HG03103 (cell line): Measurements from ENCODE around the gene SPRY1.
A peak's percentile ranks its signal among the peaks of the same experiment; 100 is the strongest.

Source experiments
- ATAC-seq: cut with Tn5 transposase; IDR thresholded peaks from one replicate; pipeline ENCODE4 v1.9.1; 2021; ENCODE audit warnings: low read depth; ENCODE audit not compliant: unreplicated experiment

The SPRY1 gene, protein sequence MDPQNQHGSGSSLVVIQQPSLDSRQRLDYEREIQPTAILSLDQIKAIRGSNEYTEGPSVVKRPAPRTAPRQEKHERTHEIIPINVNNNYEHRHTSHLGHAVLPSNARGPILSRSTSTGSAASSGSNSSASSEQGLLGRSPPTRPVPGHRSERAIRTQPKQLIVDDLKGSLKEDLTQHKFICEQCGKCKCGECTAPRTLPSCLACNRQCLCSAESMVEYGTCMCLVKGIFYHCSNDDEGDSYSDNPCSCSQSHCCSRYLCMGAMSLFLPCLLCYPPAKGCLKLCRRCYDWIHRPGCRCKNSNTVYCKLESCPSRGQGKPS

DNA sequence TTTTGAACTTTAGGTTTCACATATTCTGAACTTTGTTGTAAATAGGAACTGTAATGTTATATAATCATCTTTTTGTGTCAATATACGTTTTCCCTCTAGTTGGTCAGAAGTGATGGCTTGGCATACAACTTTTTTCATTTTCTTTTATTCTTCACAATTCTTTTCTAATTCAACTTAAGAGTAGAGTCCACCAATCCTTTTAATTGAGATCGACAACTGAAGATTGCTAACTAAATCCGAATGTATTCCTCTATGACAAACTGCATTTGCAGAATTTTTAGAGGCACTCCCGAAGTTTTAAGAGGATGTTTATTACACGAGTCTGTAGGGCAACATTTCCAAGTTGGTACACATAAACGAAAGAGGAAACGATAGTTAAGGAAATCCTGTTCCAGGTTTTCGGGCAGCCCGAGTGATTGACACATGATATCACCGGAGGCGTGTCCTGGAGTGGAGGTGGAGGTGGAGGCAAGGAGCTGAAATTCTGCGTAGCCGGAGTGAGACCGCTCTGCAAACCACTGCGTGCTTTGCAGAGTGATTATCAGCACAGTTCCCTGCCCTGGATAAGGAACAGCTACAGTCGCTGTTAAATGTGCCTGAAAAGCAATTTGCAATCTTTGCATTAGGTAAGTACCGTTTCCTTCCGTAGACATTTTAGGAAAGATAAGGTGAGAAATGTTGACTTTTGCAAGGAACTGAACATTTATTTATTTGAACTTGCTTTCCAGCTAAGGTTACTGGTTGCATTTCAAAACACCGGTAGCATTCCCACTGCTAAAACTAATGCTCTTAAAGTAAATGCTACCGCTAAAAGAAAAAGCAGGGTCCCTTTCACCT, at the start of gene SPRY1:
Gene SPRY1, plus strand, starts transcription at position 489 of the 837 bp plus-strand sequence. CDS start 4,797 bp downstream, outside the sequence.
- peak; percentile 40 for ATAC-seq

DNA sequence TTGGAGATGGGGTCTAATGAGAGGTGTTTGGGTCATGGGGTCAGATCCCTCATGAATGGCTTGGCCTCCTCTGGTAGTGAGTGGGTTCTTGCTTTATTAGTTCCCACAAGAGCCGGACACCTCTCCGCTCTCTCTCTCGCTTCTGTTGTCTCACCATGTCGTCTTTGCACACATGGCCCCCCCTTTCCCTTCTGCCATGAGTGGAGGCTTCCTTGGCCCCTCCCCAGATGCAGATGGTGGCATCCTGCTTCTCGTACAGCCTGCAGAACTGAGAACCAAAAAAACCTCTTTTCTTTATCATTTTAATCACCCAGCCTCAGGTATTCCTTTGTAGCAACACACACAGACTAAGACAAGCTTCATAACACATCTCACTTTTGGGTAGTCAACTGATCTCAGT, 49.6 kb upstream of the SPRY1 start:
- ATAC-seq = no peak

DNA sequence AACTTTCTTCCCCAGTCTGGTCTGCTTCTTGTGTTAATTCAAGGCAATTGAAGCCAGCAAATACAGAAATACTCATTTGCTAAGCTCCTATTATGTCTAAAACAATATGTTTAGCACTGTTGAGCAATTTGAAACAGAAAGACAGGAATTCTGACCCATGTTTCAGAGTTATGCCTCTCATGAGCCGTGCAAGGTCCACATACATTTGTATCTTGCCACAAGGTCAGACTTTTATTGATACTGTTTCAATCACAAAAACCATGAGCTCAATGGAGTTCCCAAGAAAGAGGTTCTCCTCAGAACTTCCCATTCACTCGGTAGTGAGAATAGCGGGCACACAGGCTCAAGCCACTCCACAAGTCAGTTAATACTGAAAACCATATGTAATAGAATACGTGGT, 47.6 kb upstream of the SPRY1 start:
- no peak for ATAC-seq

DNA sequence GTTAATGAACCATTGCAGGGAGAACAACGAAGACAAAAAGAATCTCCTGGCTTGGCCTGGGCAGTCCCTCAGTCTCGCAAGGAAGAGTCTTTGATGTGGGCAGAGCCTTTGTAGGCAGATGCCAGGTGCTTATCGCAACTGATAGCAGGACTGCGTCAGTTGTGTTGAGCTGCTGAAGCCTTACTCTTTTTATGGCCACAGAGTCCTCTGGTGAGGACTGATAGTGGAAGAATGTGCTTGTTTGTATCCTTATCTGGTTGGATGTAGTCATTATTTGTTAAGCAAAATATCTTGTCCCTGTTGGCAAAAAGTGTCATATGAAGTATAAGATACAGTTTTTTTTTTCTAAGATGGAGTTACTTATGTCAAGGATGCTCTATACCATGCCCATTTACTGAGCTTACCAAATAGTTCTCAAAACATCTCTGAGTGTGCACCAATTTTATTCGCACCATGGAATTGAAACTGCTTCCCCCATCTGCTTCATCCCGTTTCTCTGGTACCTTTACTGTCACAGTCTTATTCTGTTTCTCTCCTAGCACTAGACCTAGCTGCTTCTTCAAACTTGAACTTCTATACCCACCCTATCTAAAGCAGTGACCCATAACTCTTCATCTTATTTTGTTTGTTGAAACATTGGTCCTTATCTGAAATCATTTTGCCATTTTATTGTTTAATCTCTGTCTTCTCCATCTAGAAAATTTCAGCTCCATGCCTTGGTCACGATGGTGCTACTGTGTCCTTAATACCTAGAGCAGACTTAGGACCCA, 47.0 kb upstream of the SPRY1 start:
- ATAC-seq = no peak

DNA sequence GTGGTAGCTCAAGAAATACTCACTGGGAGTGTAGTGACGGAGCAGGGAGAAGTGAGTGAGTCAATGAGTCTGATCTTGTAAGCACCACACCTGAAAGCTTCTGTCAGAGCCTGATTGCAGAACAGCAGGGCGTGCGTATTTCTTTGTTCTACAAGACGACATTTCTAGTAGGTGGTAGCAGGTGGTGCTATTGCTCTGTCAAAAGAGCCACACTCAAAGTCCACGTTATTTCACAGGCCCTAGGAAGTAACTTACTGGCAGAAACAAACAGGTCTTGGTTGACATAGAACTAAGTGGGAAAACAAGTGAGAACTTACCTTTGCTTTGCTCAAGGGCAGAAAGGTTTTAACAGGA, 46.4 kb upstream of the SPRY1 start:
- no peak for ATAC-seq

DNA sequence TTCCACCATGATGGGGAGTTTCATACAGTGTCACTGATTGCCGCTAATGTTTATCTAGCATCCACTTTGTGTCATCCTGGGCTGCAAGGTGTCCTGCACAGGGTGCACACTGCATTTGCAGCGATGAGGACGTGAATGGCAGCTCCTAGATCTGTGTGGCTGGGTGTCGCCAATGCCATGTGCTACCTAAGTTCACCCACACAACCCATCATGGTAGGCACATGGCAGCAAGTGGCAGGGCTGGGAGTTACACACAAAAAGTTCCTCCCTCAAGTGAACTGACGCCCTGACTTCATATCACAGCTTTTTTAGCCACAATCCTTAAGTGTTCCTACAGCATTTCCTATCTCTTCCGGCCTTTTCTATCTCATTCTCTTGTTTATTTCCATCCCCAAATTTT, 45.9 kb upstream of the SPRY1 start:
- no peak for ATAC-seq

DNA sequence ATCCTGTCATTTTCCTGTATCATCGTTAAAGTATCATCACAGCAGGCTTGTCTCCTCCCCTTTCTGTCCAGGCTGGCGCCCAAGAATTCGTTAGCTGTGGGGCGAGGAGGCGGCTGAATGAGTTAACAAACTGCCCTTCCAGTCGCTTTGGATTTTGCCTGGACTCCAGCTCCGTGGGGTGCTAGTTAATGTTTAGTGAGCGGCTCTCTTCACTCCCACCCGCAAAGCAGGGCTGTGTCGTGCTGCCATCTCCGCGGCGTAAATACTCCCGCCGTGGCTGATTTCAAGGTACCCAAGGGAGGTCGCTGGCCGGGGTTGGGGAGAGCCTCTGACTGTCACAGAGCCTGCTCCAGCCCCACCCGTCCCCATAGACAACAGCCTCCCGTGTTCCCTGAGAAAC, 44.9 kb upstream of the SPRY1 start:
- ATAC-seq = no peak

DNA sequence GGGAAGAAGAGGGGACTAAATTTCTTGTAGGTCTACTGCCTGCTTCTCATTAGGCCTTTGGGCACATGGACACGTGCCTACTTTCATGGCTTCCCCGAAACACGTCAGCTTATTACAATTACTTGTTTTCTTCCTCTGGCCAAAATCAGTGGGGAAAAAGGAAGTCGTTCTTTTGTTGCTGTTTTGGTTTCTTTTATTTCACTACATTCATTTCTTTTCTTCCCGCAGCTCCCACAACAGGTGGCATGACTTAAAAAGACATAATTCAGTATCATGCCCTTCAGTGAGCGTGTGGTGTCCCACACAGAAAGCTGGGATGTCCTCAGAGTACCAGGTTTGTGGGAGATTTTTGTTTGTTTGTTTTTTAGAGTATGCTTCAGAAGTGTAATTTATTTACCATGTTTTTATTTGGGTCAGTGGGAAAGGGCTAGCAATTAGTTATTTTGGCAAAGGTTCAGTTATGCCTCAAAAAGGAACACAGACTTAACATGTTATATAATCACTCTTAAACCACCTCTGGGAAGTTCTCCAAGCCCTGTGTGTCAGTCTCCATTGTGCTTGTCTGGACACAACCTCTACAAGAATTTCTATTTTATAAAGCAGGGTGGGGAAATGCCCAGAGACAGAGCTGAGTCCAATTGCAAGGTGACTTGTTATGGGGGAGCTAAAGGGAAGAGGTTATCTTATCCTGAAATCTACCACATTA, 44.2 kb upstream of the SPRY1 start:
- no peak for ATAC-seq

DNA sequence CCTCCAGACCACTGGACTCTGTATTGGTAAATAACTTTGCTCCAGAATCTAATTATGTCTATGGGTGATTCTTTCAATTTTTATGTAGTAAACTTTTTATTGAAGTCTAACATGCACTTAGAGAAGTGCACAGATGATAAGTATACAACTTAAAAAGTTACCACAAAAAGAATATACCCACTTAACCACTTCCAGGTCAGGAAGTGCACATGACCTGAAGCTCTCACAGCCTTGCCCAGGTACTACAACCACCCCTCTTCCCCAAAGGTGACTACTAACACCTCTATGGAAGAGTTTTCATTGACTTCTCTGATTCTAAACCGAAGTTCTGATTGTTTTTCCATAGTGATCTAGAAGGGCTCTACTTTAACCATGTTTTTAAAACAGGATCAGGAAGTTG, 43.6 kb upstream of the SPRY1 start:
- no peak for ATAC-seq

DNA sequence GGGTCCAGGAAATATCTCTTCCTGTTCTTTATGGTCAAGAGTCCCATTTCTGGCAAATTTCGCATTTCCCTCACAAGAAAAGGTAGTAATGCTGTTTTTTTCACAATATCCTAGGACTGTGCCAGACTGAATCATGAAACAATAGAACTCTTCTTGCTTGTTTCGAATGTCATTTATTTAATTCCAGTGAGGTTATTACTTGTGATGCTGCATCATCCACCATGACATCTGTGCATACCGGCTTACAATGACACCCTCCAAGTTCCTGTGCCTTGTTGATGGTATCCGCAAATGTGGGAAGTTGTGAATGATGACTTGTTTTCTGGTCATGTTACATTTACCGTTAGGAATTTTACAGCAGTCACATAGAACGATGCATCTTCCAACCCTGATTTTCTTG, 42.9 kb upstream of the SPRY1 start:
- no peak for ATAC-seq

DNA sequence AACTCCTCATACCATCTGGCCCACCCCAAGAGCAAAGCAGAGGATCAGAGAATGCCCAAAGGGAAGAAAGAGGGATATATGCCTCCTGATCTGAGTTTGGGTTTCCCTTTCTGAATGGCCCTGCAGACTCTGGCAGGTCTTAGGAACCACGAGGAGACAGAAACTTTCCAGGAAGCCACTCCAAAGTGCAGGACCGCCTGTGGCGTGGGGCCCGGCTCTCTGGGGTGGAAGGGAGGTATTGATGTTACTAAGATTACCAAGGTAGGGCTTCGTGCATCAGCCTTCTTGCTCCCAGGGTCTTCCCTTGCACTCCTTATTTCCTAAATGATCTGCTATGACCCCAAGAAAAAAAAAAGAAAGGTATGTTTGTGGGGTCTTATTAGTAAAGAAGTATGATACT, 41.9 kb upstream of the SPRY1 start:
- no peak for ATAC-seq

DNA sequence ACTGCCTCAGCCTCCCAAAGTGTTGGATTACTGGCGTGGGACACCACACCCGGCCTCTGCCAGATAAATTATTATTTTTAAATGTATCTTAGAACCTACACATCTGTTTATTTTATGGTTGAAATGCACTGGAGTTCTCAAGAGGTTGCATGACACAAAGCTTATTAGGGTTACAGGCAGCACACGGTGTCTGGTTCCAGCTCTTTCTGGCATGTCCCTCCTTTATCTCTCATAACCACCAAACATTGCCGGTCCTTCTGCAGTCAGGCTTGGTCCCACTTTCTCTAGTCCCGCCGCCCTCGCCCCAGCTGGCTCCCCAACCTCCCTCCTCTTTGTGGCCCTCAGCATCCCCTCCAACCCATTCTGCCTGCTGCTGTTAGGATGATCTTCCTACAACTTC, 39.7 kb upstream of the SPRY1 start:
- no peak for ATAC-seq

DNA sequence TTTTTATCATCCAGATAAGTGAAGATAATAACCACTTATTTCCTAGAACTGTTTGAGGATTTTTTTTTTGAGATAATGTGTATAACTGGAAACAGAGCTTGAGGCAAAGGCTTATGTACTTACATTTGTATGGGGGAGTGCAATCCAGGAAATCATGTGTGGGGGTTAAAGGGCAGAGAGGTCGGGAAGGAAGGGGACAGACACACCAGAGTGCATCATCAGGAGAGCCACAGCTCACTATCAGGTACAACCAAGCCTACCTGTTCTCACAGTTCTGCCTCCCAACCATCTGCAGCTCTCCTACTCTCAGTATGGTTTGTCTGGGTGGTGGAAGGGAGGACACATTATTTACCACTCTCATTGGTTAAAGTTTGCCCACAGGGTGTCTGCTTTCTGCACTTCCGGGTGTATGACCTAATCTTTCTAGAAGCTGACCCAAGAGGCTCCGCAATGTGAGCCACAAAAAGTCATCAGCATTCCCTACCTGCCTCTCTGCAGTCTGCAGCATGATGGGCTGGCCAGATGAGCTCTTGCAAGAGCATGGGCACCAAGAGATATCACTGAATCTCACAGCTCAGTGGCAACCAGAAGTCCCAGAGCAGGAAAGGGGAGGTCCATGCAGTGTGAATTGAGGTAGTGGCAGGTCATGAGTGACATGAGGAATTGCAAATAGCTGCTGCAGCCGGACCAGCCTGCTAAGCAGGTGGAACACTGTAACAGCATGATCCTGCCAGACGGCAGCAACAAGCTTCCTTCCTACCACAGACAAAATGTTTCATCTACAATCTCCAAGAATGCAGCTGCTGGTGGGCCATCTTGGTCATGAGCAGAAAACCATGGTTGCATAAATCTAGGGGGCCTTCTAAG, 36.9 kb upstream of the SPRY1 start:
- ATAC-seq = no peak

DNA sequence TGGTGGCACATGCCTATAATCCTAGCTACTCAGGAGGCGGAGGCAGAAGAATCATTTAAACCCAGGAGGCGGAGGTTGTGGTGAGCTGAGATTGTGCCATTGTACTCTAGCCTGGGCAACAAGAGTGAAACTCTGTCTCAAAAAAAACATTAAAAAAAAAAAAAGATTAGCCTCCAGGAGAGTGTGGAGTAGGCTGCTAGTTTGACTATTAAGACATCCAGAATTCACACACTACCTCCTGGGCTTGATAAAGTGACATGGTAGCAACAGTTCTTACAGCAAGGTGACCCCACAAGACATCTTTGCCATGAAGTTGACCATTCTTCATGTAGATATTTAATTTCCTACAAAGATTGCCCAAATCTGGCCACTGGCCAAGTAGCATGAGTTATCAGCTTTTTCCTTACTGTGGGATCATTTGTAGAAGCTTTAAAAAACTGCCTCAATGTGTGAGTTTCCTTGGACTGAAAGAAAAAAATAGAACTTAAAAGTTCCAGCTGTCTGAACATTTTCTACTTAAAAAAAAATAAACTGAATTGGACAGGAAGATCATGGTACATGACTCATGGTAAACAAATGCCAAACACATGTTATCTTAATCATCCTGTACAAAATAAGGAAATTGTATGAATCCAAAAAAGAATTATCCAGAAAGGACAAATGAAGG, 35.3 kb upstream of the SPRY1 start:
- no peak for ATAC-seq

DNA sequence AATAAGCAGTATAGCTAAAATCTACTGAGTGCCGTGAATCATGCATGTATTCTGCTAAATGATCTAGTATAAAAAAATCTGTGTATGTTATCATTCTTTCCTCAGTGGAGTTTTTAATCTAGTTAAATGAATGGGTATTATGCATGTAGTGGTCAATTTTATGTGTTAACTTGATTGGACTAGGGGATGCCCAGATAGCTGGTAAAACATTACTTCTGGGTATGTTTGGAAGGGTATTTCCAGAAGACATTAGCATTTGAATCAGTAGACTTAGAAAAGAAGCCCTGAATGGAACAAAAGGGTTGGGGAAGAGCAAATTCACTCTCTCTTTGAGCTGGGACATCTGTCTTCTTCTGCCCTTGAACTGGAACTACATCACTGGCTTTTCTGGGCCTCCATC, 34.5 kb upstream of the SPRY1 start:
- ATAC-seq = no peak

DNA sequence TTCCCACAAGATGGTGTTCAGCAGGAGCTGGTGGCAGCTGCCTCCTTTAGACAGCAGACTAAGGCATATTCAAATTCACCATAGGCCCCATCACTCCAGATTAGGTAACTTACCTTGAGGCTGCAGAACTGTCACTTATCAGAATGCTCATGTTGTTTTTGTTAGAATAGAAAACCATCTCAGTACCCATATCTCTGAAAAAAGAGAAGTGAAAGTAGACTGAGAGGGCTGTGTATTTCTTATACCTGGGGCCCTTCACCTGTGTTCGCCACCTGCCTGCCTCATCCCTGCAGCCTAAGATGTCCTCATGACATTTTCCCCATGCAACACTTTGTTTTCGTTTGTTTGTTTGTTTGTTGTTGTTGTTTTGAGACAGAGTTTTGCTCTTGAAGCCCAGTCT, 32.9 kb upstream of the SPRY1 start:
- peak; percentile 89 for ATAC-seq

DNA sequence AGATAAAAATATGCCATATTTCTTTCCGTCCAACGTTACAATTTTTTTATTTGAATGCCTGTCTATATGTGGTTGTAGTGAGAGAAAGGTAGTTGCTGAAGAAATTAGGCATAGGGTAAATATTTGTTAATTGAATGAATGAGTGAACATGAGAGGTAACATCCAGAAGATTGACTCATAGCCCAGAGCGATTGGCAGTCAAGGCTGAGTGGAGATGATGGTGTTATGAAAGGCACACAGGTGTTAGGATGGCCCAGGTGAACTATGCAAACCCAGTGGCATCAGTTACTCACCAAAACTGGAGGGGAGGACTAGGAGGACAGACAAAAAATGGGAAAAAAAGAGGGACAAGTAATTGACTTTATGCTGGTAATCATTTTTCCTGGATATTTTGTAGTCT, 31.7 kb upstream of the SPRY1 start:
- no peak for ATAC-seq

DNA sequence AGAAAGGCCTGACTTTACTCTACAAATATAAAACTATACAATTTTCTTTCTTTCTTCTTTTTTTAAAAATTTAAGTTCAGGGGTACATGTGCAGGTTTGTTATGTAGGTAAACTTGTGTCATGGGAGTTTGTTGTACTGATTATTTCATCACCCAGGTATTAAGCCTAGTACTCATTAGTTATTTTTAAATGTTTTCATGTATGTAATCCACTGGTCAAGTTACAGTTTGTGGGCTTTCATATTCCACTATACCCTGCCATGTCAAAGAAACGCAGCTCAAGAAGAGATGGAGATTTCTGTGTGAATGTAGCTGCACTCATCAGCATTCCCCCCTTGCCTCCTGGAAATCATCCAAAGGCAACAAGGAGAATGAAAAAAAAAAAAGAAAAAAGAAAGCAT, 31.2 kb upstream of the SPRY1 start:
- ATAC-seq = no peak

DNA sequence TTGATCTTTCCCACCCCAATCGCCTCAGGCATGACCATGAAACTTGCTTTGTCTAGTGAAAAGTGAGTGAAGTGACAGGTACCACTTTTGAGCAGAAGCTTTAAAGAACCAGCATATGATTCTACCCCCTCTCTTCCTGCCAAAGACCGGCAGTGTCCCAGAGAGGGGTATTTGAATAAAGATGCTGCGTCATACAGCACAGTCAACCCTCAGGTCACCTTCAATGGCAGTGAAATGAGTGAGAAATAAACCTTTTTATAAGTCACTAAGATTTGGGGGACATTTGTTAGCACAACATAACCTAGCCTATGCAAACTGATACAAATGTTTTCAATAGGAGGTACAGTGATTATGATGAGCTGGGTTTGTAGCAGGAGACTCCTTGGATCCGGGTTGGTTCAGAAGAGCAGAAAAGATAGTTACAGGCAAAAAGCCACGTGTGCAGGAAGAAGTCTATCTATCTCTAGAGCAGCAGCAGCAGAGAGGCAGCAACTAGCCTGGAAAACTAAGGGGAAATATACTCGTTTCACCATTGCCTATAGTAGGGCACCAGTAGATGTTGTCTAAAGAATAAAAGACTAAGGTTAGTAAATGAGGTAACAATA, 30.3 kb upstream of the SPRY1 start:
- no peak for ATAC-seq
